A549 (cell line): ENCODE measurements around the gene ITGA2.

Experiments
- EP300 ChIP-seq, 2 experiments: fragments of >200 bp; sonication (Bioruptor Twin); formaldehyde crosslinking; IDR thresholded peaks; 2 replicates in 1 of 2; 3 replicates in 1 of 2; pipeline ENCODE4 v1.6.1; 2016 to 2017
- HOXA7 ChIP-seq: fragments of 250-450 bp; sonication (Bioruptor Pico); IDR thresholded peaks from 2 replicates; pipeline ENCODE4 v1.5.0; 2020; ENCODE audit warnings: mild to moderate bottlenecking, moderate library complexity
- MAX ChIP-seq: IDR thresholded peaks from 2 replicates; pipeline ENCODE4 v1.6.1; 2012
- POLR2A ChIP-seq: IDR thresholded peaks from 2 replicates; pipeline ENCODE4 v1.6.1; 2012; ENCODE audit warnings: mild to moderate bottlenecking, low read length
- RAD21 ChIP-seq, 2 experiments: fragments of >200 bp in 1 of 2; sonication (Bioruptor Twin) in 1 of 2; formaldehyde crosslinking in 1 of 2; IDR thresholded peaks in 1 of 2; conservative IDR thresholded peaks in 1 of 2; 2 replicates in 1 of 2; 3 replicates in 1 of 2; pipeline ENCODE4 v1.6.1; 2012 to 2018; ENCODE audit warnings: inconsistent platforms in 1 of 2
- ZFP36 ChIP-seq: fragments of 450-650 bp; IDR thresholded peaks from 2 replicates; pipeline ENCODE4 v1.6.1; 2014; ENCODE audit warnings: borderline replicate concordance; ENCODE audit not compliant: partially characterized antibody
- TF ChIP-seq, protein P1 (sequence below): fragments of >200 bp; sonication (Bioruptor Twin); formaldehyde crosslinking; IDR thresholded peaks from 3 replicates; pipeline ENCODE4 v1.5.1; 2016
- TF ChIP-seq, protein P2 (sequence below): fragments of 200-600 bp; sonication (generic); IDR thresholded peaks from 2 replicates; pipeline ENCODE4 v1.6.1; 2016; ENCODE audit warnings: antibody characterized with exemption, mild to moderate bottlenecking, moderate library complexity
- TF ChIP-seq, protein P3 (sequence below): fragments of 450-650 bp; IDR thresholded peaks from 2 replicates; pipeline ENCODE4 v1.6.1; 2014; ENCODE audit warnings: antibody characterized with exemption

- TF ChIP-seq, protein P1, sequence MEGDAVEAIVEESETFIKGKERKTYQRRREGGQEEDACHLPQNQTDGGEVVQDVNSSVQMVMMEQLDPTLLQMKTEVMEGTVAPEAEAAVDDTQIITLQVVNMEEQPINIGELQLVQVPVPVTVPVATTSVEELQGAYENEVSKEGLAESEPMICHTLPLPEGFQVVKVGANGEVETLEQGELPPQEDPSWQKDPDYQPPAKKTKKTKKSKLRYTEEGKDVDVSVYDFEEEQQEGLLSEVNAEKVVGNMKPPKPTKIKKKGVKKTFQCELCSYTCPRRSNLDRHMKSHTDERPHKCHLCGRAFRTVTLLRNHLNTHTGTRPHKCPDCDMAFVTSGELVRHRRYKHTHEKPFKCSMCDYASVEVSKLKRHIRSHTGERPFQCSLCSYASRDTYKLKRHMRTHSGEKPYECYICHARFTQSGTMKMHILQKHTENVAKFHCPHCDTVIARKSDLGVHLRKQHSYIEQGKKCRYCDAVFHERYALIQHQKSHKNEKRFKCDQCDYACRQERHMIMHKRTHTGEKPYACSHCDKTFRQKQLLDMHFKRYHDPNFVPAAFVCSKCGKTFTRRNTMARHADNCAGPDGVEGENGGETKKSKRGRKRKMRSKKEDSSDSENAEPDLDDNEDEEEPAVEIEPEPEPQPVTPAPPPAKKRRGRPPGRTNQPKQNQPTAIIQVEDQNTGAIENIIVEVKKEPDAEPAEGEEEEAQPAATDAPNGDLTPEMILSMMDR, result no peak
- TF ChIP-seq POLR2A (no peak), RAD21 (conservative IDR thresholded peaks at IDR 0.05 in 1 of 2, IDR thresholded peaks at IDR 0.05 in 1 of 2) (no peak), HOXA7 (no peak), EP300 (IDR thresholded peaks at IDR 0.05) (no peak), MAX (no peak), ZFP36 (no peak)
- TF ChIP-seq, protein P2, sequence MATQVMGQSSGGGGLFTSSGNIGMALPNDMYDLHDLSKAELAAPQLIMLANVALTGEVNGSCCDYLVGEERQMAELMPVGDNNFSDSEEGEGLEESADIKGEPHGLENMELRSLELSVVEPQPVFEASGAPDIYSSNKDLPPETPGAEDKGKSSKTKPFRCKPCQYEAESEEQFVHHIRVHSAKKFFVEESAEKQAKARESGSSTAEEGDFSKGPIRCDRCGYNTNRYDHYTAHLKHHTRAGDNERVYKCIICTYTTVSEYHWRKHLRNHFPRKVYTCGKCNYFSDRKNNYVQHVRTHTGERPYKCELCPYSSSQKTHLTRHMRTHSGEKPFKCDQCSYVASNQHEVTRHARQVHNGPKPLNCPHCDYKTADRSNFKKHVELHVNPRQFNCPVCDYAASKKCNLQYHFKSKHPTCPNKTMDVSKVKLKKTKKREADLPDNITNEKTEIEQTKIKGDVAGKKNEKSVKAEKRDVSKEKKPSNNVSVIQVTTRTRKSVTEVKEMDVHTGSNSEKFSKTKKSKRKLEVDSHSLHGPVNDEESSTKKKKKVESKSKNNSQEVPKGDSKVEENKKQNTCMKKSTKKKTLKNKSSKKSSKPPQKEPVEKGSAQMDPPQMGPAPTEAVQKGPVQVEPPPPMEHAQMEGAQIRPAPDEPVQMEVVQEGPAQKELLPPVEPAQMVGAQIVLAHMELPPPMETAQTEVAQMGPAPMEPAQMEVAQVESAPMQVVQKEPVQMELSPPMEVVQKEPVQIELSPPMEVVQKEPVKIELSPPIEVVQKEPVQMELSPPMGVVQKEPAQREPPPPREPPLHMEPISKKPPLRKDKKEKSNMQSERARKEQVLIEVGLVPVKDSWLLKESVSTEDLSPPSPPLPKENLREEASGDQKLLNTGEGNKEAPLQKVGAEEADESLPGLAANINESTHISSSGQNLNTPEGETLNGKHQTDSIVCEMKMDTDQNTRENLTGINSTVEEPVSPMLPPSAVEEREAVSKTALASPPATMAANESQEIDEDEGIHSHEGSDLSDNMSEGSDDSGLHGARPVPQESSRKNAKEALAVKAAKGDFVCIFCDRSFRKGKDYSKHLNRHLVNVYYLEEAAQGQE, result no peak
- TF ChIP-seq, protein P3, sequence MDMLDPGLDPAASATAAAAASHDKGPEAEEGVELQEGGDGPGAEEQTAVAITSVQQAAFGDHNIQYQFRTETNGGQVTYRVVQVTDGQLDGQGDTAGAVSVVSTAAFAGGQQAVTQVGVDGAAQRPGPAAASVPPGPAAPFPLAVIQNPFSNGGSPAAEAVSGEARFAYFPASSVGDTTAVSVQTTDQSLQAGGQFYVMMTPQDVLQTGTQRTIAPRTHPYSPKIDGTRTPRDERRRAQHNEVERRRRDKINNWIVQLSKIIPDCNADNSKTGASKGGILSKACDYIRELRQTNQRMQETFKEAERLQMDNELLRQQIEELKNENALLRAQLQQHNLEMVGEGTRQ, result no peak
These were observed 103.1 kb downstream of the ITGA2 start for GRCh38 chr5:53092242-53092641.
